GM12864 (cell line): Measurements from ENCODE around the gene L3MBTL3.

Experiments used
- DNase-seq: peaks from one replicate; pipeline ENCODE4 v3.0.0-alpha.2; 2011; ENCODE audit warnings: low read depth
- H3K4me3 ChIP-seq: 2 replicates; pipeline ENCODE4 v1.5.1; 2011; ENCODE audit warnings: mild to moderate bottlenecking, low read depth, low read length, control low read depth
- CTCF ChIP-seq: IDR thresholded peaks from 2 replicates; pipeline ENCODE4 v1.5.1; 2011; ENCODE audit warnings: low read depth, mild to moderate bottlenecking, moderate library complexity, low read length, control low read depth, inconsistent platforms; ENCODE audit errors: missing control alignments

The L3MBTL3 gene

GRCh38 chr6:129992881-129993280 lies 25.5 kb upstream of the L3MBTL3 start:
- no peak overlapping the region for H3K4me3 ChIP-seq
- no peak for DNase-seq
- no peak for TF ChIP-seq CTCF

DNA sequence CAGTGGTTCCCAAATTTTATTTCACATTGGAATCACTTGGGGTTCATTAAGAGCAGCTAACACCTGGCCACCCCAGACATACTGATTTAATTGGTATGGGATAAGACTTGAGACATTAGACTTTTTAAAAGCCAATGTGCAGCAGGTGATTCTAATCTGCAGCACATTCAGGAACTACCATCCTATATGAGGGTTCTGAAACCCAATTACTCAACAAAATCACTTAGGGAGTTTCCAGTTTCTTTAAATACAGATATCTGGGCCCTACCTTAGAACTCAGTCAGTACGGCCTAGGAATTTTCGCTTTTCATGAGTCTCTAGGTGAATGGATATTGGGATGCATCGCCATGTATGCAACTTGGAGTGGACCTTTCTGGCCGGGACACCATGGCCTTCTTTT lies 24.0 kb upstream of the L3MBTL3 start:
- H3K4me3 ChIP-seq: no peak overlapping the region
- DNase-seq: no peak
- no peak for TF ChIP-seq CTCF

DNA sequence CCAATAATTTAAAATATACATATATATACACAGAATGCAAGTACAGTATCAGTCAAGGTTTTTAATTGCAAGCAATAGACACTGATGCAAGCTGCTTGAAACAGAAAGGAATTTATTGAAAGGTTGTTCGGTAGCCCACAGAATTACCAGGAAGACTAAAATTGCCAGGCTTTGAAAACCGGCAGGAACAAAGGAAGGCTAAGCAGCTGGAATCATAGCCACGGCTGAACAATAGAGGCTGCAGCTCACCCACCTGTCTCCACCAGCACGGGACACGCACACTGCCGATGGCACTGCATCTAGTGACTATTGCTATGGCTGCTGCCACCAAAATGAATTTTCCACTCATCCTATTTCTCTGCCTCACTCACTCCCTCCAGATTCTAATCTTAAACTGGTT lies 22.0 kb upstream of the L3MBTL3 start:
- no peak overlapping the region for H3K4me3 ChIP-seq
- TF ChIP-seq CTCF: no peak
- DNase-seq: no peak

DNA sequence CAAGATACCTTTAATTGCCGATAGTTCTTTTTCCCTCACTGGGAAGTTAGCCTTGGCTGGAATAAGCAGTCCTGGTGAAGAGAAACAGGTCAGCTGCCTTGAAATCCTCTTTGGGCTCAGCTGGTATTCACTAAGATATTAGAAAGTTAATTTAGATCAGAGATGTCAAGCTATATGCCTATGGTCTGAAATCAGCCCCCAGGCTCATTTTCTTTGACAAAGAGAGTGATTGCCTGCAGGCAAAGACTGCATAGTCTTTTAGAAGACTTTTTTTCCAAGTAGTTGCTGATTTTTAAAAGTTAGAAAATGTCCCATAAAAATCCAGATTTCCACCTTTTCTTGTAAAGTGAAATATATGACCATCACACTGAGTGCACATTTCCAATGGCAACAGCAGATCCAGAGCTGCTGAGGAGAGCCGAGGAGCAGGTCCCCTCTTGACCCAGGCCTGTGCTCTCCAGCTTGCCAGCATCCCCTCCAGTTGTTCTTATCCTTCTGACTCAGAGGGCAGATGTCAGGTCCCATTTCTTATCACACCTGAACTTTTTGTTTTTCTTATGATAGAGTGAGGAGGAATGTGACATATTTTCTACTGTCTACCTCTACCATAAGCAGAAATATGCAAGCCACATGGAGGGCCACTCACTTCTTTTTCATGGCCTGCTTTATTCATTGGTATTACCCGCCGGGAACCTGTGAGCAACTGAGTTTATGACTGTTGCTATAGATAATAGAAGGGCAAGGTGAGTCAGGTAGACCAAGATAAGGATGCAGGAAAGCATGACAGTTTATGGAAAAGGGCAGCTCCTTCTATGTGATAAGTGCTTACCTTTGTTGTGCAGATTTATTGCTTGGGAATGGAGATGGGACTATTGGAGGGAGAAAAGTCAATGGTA lies 17.6 kb upstream of the L3MBTL3 start:
- H3K4me3 ChIP-seq: no peak overlapping the region
- no peak for TF ChIP-seq CTCF
- DNase-seq: no peak

GRCh38 chr6:130008236-130008873 lies 10.0 kb upstream of the L3MBTL3 start:
- no peak overlapping the region for H3K4me3 ChIP-seq
- no peak for TF ChIP-seq CTCF
- no peak for DNase-seq

GRCh38 chr6:130009146-130009545 lies 9.2 kb upstream of the L3MBTL3 start:
- H3K4me3 ChIP-seq: no peak overlapping the region
- TF ChIP-seq CTCF: no peak
- DNase-seq: no peak

GRCh38 chr6:130010387-130010786 lies 8.0 kb upstream of the L3MBTL3 start:
- DNase-seq: no peak
- no peak overlapping the region for H3K4me3 ChIP-seq

More at GRCh38 chr6:130010387-130010786, 8.0 kb upstream of the L3MBTL3 start:
- TF ChIP-seq CTCF: no peak
